SK-N-SH (cell line): Measurements from ENCODE around the gene SERINC2. TPM values are rescaled to one million over a fixed set of nuclear protein-coding genes. Genes with fewer than 3 reads are reported as not detected.

Source experiments
- CTCF ChIA-PET: fragments of 300-600, 350-600 bp; formaldehyde crosslinking; extraction: SDS; loops from one replicate; lab custom pipeline; 2021; lab: Yijun Ruan, JAX
- POLR2A ChIA-PET: fragments of 350-600 bp; sonication (Branson Sonifier 250); formaldehyde crosslinking; extraction: SDS; loops from one replicate; lab custom pipeline; 2020; ENCODE audit warnings: antibody characterized with exemption, inconsistent platforms; lab: Yijun Ruan, JAX
- DNase-seq: peaks from one replicate; pipeline ENCODE4 v3.0.0; 2012
- H2AFZ ChIP-seq: fragments of 200-600 bp; sonication (generic); 2 replicates; pipeline ENCODE4 v1.8.1; 2016; ENCODE audit warnings: antibody characterized with exemption, mild to moderate bottlenecking, low read depth
- H3F3A ChIP-seq: fragments of 200-600 bp; sonication (generic); replicated peaks from 2 replicates; pipeline ENCODE3; 2016; ENCODE audit warnings: antibody characterized with exemption, mild to moderate bottlenecking; ENCODE audit not compliant: insufficient read depth
- H3K27ac ChIP-seq, 2 experiments: fragments of 200-500 bp in 1 of 2; fragments of 200-600 bp in 1 of 2; sonication (Bioruptor generic) in 1 of 2; sonication (generic), shearing (Covaris generic) in 1 of 2; 2 replicates each; pipeline versions ENCODE4 v1.5.1 to v1.6.1; 2014 to 2016; ENCODE audit warnings: low read depth in 2 of 2, inconsistent platforms in 1 of 2, low read length in 1 of 2, mild to moderate bottlenecking in 1 of 2, mixed read lengths in 1 of 2
- H3K27me3 ChIP-seq: fragments of 200-600 bp; sonication (generic), shearing (Covaris generic); 2 replicates; pipeline ENCODE4 v1.6.1; 2016; ENCODE audit warnings: mixed run types; ENCODE audit not compliant: insufficient read depth
- H3K36me3 ChIP-seq, 2 experiments: fragments of 200-500 bp in 1 of 2; fragments of 200-600 bp in 1 of 2; sonication (Bioruptor generic) in 1 of 2; sonication (generic) in 1 of 2; replicated peaks in 1 of 2; 2 replicates each; pipeline versions ENCODE3 to v1.5.1; 2014 to 2016; ENCODE audit warnings: low read length in 1 of 2, mild to moderate bottlenecking in 1 of 2; ENCODE audit not compliant: insufficient read depth in 2 of 2, control insufficient read depth in 1 of 2
- H3K4me1 ChIP-seq, 2 experiments: fragments of 200-500 bp in 1 of 2; fragments of 200-600 bp in 1 of 2; sonication (Bioruptor generic) in 1 of 2; sonication (generic), shearing (Covaris generic) in 1 of 2; 2 replicates each; pipeline versions ENCODE4 v1.5.1 to v1.6.1; 2014 to 2016; ENCODE audit warnings: low read depth in 1 of 2, low read length in 1 of 2, mixed run types in 1 of 2; ENCODE audit not compliant: insufficient read depth in 2 of 2, control insufficient read depth in 1 of 2
- H3K4me2 ChIP-seq: fragments of 200-600 bp; sonication (generic), shearing (Covaris generic); 2 replicates; pipeline ENCODE4 v1.6.1; 2017; ENCODE audit warnings: mixed run types
- H3K4me3 ChIP-seq, 2 experiments: fragments of 200-500 bp in 1 of 2; fragments of 200-600 bp in 1 of 2; sonication (Bioruptor generic) in 1 of 2; sonication (generic), shearing (Covaris generic) in 1 of 2; 2 replicates each; pipeline versions ENCODE4 v1.5.1 to v1.8.1; 2014 to 2016; ENCODE audit warnings: low read depth in 2 of 2, inconsistent platforms in 1 of 2, low read length in 1 of 2, mild to moderate bottlenecking in 1 of 2, mixed read lengths in 1 of 2, moderate library complexity in 1 of 2
- H3K79me2 ChIP-seq: fragments of 200-600 bp; sonication (generic); 2 replicates; pipeline ENCODE4 v1.8.1; 2017; ENCODE audit warnings: mild to moderate bottlenecking; ENCODE audit not compliant: insufficient read depth
- H3K9ac ChIP-seq: fragments of 200-600 bp; sonication (generic); 2 replicates; pipeline ENCODE4 v1.6.1; 2017; ENCODE audit warnings: mixed run types
- H3K9me2 ChIP-seq: fragments of 200-600 bp; sonication (generic); 2 replicates; pipeline ENCODE4 v1.6.1; 2017; ENCODE audit warnings: mixed run types
- H3K9me3 ChIP-seq: fragments of 200-600 bp; sonication (generic); 2 replicates; pipeline ENCODE4 v1.6.1; 2017; ENCODE audit warnings: mixed run types, mild to moderate bottlenecking, moderate library complexity
- H4K20me1 ChIP-seq: fragments of 200-600 bp; sonication (generic); 2 replicates; pipeline ENCODE4 v1.6.1; 2017; ENCODE audit warnings: mild to moderate bottlenecking, mixed run types; ENCODE audit not compliant: insufficient read depth
- CHD2 ChIP-seq: fragments of 150-350 bp; IDR thresholded peaks from 2 replicates; pipeline ENCODE4 v1.6.1; 2018; ENCODE audit warnings: low read length; ENCODE audit not compliant: partially characterized antibody
- EP300 ChIP-seq, 2 experiments: IDR thresholded peaks; 2 replicates each; pipeline versions ENCODE4 v1.4.0 to v1.6.1; 2012; ENCODE audit warnings: borderline replicate concordance in 1 of 2, low read depth in 1 of 2, low read length in 1 of 2
- EZH2phosphoT487 ChIP-seq: fragments of 200-600 bp; sonication (generic); IDR thresholded peaks from 2 replicates; pipeline ENCODE4 v1.6.1; 2017; ENCODE audit warnings: low read depth, mixed run types, mild to moderate bottlenecking, antibody characterized with exemption, moderate library complexity, borderline replicate concordance
- FOSL2 ChIP-seq: IDR thresholded peaks from 2 replicates; pipeline ENCODE4 v1.4.0; 2012; ENCODE audit warnings: low read depth, mild to moderate bottlenecking, moderate library complexity, borderline replicate concordance
- FOXJ3 ChIP-seq: sonication (generic); formaldehyde crosslinking; IDR thresholded peaks from 2 replicates; pipeline ENCODE4 v1.5.1; 2020; ENCODE audit warnings: mild to moderate bottlenecking, missing genetic modification reagents
- GABPA ChIP-seq: IDR thresholded peaks from 2 replicates; pipeline ENCODE4 v1.4.0; 2012; ENCODE audit warnings: low read depth, mild to moderate bottlenecking
- NFIC ChIP-seq: IDR thresholded peaks from 2 replicates; pipeline ENCODE4 v1.4.0; 2012; ENCODE audit warnings: borderline replicate concordance
- RAD21 ChIP-seq: IDR thresholded peaks from 2 replicates; pipeline ENCODE4 v1.6.1; 2012; ENCODE audit warnings: mild to moderate bottlenecking, low read length
- REST ChIP-seq: IDR thresholded peaks from 2 replicates; pipeline ENCODE4 v1.6.1; 2012; ENCODE audit warnings: mild to moderate bottlenecking, low read depth, low read length, moderate library complexity
- RFX5 ChIP-seq: IDR thresholded peaks from 2 replicates; pipeline ENCODE4 v1.6.1; 2012; ENCODE audit warnings: mild to moderate bottlenecking, improper control_type of control experiment, low read length
- RXRA ChIP-seq: IDR thresholded peaks from 2 replicates; pipeline ENCODE4 v1.4.0; 2012; ENCODE audit warnings: low read depth, mild to moderate bottlenecking, borderline replicate concordance
- SMC3 ChIP-seq: IDR thresholded peaks from 2 replicates; pipeline ENCODE4 v1.6.1; 2012; ENCODE audit warnings: low read depth, low read length, improper control_type of control experiment
- TAF1 ChIP-seq: IDR thresholded peaks from 2 replicates; pipeline ENCODE4 v1.6.1; 2012; ENCODE audit warnings: low read depth, mild to moderate bottlenecking, low read length, moderate library complexity, borderline replicate concordance
- TCF12 ChIP-seq: IDR thresholded peaks from 2 replicates; pipeline ENCODE4 v1.4.0; 2012
- TEAD4 ChIP-seq: IDR thresholded peaks from 2 replicates; pipeline ENCODE4 v1.4.0; 2012; ENCODE audit warnings: mild to moderate bottlenecking, borderline replicate concordance; ENCODE audit not compliant: insufficient read depth
- WGBS: methylation state at CpG from one replicate; pipeline ENCODE4 v1.1.6; 2017; ENCODE audit warnings: low lambda C conversion rate; 5-methylcytosine and 5-hydroxymethylcytosine counted together
- polyA plus RNA-seq, 3 experiments: library from polyadenylated mRNA; depleted of rRNA; stranded (reverse); fragments of >200 nt; gene quantifications; 2 replicates each; pipeline ENCODE4 v1.2.3, GENCODE V29; 2012
- TF ChIP-seq, protein P1 (sequence below): fragments of 200-600 bp; sonication (generic); IDR thresholded peaks from 2 replicates; pipeline ENCODE4 v1.6.1; 2017; ENCODE audit warnings: antibody characterized with exemption, mild to moderate bottlenecking, moderate library complexity

The SERINC2 gene
- polyA plus RNA-seq, 1 of the 3 experiments (the other 2 are of a cell fraction), result 22.2 TPM

DNA sequence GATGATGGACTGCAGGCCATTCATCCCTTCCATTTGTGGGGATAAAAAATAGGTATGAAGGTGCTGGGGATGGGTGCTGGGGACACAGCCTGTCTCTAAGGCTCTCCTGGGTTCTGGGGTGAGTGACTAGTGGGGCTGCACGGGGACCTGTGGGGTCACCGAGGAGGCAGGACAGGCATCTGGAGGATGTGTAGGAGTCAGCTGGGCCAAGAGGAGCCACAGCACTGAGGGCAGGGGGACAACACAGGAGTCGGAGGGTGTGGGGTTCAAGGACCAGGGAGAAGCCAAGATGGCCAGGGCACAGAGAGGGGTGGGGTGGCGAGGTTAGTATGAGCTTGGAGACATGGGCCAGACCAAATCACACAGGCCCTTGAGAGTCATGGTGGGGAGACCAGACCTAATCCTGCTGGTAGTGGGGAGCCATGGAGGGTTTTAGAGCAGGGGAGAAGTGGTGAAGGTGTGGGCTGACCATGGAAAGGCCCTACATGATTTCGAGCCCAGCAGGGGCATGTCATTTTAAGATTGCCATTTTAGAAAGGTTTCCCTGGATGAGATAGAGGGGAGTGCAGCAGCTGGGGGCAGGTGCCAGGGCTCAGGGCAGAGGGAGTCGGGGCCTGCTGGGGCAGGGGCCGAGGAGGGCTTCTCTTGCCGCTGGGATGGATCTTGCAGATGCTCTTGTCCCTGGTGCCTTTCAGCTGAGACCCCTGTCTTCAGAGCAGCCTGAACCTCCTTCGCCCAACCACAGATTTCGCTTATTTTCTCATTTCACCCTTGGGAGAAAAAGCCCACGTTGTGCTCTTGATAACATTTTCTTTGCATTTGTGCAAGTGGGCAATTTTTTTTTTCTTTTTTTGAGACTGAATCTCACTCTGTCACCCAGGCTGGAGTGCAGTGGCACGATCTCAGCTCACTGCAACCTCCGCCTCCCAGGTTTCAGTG lies 22.7 kb downstream of the SERINC2 start:
- TF ChIP-seq REST, result no peak
- TF ChIP-seq TAF1, result no peak
- TF ChIP-seq RAD21, result no peak
- TF ChIP-seq, protein P1, sequence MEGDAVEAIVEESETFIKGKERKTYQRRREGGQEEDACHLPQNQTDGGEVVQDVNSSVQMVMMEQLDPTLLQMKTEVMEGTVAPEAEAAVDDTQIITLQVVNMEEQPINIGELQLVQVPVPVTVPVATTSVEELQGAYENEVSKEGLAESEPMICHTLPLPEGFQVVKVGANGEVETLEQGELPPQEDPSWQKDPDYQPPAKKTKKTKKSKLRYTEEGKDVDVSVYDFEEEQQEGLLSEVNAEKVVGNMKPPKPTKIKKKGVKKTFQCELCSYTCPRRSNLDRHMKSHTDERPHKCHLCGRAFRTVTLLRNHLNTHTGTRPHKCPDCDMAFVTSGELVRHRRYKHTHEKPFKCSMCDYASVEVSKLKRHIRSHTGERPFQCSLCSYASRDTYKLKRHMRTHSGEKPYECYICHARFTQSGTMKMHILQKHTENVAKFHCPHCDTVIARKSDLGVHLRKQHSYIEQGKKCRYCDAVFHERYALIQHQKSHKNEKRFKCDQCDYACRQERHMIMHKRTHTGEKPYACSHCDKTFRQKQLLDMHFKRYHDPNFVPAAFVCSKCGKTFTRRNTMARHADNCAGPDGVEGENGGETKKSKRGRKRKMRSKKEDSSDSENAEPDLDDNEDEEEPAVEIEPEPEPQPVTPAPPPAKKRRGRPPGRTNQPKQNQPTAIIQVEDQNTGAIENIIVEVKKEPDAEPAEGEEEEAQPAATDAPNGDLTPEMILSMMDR, result no peak
- TF ChIP-seq EP300 (IDR thresholded peaks at IDR 0.05; ENCODE audit: borderline replicate concordance in 1 of 2, low read depth in 1 of 2, low read length in 1 of 2), result no peak
- TF ChIP-seq TCF12, result no peak
- no peak for TF ChIP-seq NFIC
- no peak for TF ChIP-seq EZH2phosphoT487
- no peak for TF ChIP-seq RFX5
- TF ChIP-seq TEAD4, result no peak
- TF ChIP-seq FOXJ3, result no peak
- TF ChIP-seq RXRA, result no peak
- TF ChIP-seq GABPA, result no peak
- no peak for TF ChIP-seq SMC3
- no peak for TF ChIP-seq CHD2
- TF ChIP-seq FOSL2, result no peak
- Histone ChIP-seq H3K9ac (no peak overlapping the region), H3K27ac (no peak overlapping the region), H3F3A (no peaks in the 10 kb centered on the region), H2AFZ (no peak overlapping the region), H4K20me1 (no peaks in the 10 kb centered on the region), H3K79me2 (no peaks in the 10 kb centered on the region), H3K4me2 (no peak overlapping the region), H3K9me2 (no peaks in the 10 kb centered on the region), H3K36me3 (no peaks in the 10 kb centered on the region), H3K4me3 (no peak overlapping the region), H3K4me1 (no peaks in the 10 kb centered on the region; a peak in 1 of 4 replicates), H3K9me3 (no peaks in the 10 kb centered on the region), H3K27me3 (no peaks in the 10 kb centered on the region; the same call in 1 of the 2 replicates)
- ChIA-PET CTCF (interaction anchor here (1.6 to 2.4 kb wide), 3 partner anchors 14 to 113 kb away, joined by 4 to 16 read pairs (median 8); no protein-coding TSS in a partner anchor), POLR2A (no interaction called here)
- DNase-seq, result no peak
- WGBS, result 80% methylated on average over 10 of the region's 13 CpGs
